ENCODE data around the gene RHOJ. TPM values are rescaled to one million over a fixed set of nuclear protein-coding genes. Genes with fewer than 3 reads are reported as not detected.
"Not testable (repeated sequence)": the region's sequence is repeated elsewhere in the genome, so short reads cannot be mapped to it uniquely, and the experiment has no call there.

RHOJ gene
- 10 to 100 TPM in 1 of 2 donors, 1 to 10 TPM in 1; 5.9 to 11.2 TPM for total RNA-seq

- Histone ChIP-seq H3K27ac (peak within 1 kb of the TSS; percentile 87 to 88), H3K9me3 (no peaks in the 10 kb centered on the region), H3K36me3 (no peaks in the 10 kb centered on the region), H3K4me1 (peaks cover 0 to 20% of the 10 kb centered on the region in 2 donors), H3K4me3 (peak within 1 kb of the TSS; percentile 44 to 55), H3K27me3 (no peaks in the 10 kb centered on the region)
- no peak for DNase-seq (ENCODE audit: low spot score)
- TF ChIP-seq CTCF (IDR thresholded peaks at IDR 0.05) = no peak
Observed at GRCh38 chr14:63204407-63205043, at the start of gene RHOJ. RHOJ (plus strand) TSS chr14:63204443; CDS start chr14:63204870, 427 bp downstream.

DNA sequence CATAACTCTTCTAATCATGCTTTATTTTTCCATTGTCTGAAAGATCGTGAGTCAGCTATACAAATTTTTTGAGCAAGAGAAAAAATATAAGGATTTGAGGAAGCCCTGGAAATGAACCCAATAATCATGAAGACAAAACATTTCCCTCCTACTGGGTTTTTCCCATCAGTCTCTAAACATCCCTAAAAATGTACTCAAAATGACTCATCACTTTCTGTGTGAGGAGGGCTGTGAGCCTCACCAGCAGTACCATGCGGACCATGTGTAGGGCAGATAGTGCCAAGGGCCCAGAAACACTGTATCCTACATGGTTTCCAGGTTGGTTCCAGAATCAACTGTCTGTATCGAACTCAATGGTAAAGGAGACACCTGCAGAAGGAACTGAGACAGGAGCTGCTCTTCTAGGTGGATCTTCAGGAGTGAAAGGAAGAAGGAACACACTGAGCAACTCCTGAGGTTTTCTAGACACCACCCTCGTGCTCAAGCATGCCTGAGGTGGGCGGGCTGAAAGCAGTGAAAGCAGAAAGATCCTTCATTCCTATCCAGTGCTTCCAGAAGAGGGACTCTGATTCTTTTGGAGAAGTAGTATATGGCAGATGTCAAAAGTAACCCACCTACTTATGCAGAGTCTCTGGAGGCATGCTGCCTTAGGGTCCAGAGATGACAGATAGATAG lies 48.6 kb upstream of the RHOJ start:
- Histone ChIP-seq H3K27me3 (no peaks in the 10 kb centered on the region), H3K9me3 (no peaks in the 10 kb centered on the region), H3K36me3 (no peaks in the 10 kb centered on the region), H3K27ac (no peak overlapping the region), H3K4me3 (no peak overlapping the region), H3K4me1 (no peaks in the 10 kb centered on the region)
- no peak for DNase-seq (ENCODE audit: low spot score)
- no peak for TF ChIP-seq CTCF (IDR thresholded peaks at IDR 0.05)

DNA sequence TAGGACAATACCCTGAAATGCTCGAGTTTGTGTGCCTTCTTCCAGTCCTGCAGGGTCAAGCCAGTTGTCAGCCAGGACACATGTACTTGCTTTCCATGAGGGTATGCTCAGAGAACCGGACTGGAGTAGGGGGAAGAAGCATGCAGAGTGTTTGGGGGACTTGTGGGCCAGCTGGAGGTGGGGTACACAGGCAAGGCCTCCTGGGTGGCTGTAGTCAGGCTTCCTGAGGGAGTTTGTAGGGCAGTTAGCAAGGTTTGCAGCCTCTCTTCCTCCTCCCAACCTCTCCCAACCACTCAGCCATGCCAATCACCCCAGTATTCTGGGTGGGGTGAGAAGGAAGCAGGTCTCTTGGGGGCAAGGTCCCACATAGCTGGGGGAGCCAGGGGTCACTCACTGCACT lies 47.0 kb upstream of the RHOJ start:
- no peak for DNase-seq (ENCODE audit: low spot score)
- Histone ChIP-seq H3K9me3 (no peaks in the 10 kb centered on the region), H3K27me3 (no peaks in the 10 kb centered on the region), H3K36me3 (no peaks in the 10 kb centered on the region), H3K4me1 (no peaks in the 10 kb centered on the region), H3K4me3 (no peak overlapping the region), H3K27ac (no peak overlapping the region)
- TF ChIP-seq CTCF (IDR thresholded peaks at IDR 0.05) = no peak

GRCh38 chr14:63163306-63163705 lies 40.9 kb upstream of the RHOJ start:
- DNase-seq (ENCODE audit: low spot score) = no peak
- Histone ChIP-seq H3K4me3 (no peak overlapping the region), H3K9me3 (peaks cover 0 to 20% of the 10 kb centered on the region in 2 donors), H3K27me3 (no peaks in the 10 kb centered on the region), H3K27ac (no peak overlapping the region), H3K4me1 (no peaks in the 10 kb centered on the region), H3K36me3 (no peaks in the 10 kb centered on the region)
- TF ChIP-seq CTCF (IDR thresholded peaks at IDR 0.05) = no peak

DNA sequence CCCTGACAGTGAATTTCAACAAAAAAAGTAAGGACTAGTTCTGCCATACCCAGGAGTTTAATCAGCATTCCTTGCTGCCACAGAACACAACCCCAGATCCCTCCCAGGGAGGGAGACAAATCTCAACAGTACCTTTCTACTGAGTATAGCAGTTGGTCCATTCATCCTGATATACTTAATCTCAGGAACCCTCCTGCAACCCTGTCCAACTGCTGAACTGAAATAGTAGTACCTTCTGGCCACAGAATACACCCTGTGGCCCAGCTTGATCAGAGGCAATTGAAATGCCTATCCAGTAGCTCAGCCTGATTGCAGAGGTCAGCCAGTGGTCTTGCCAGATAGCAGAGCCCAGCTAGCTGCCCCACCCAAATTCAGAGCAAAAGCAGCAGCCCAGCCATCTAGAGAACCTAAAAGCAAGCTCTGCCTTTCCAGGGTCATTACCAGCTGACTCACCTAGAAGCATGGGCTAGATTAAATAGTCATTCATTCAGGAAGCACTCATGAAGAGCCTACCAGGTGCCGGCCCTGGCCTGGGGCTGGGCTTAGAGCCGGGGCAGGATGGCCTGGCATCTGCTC lies 40.0 kb upstream of the RHOJ start:
- Histone ChIP-seq H3K36me3 (no peaks in the 10 kb centered on the region), H3K27me3 (no peaks in the 10 kb centered on the region), H3K27ac (no peak overlapping the region), H3K9me3 (peaks cover 0 to 28% of the 10 kb centered on the region in 2 donors), H3K4me3 (no peak overlapping the region), H3K4me1 (no peaks in the 10 kb centered on the region)
- no peak for DNase-seq (ENCODE audit: low spot score)
- no peak for TF ChIP-seq CTCF (IDR thresholded peaks at IDR 0.05)

DNA sequence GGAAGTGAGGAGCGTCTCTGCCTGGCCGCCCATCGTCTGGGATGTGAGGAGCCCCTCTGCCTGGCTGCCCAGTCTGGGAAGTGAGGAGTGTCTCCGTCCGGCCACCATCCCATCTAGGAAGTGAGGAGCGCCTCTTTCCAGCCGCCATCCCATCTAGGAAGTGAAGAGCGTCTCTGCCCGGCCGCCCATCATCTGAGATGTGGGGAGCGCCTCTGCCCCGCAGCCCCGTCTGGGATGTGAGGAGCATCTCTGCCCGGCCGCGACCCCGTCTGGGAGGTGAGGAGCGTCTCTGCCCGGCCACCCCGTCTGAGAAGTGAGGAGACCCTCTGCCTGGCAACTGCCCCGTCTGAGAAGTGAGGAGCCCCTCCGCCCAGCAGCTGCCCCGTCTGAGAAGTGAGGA lies 39.0 kb upstream of the RHOJ start:
- H3K9me3 ChIP-seq = peaks cover 0 to 30% of the 10 kb centered on the region in 2 donors
- DNase-seq (ENCODE audit: low spot score); H3K4me1 ChIP-seq; H3K36me3 ChIP-seq; H3K4me3 ChIP-seq; H3K27ac ChIP-seq; H3K27me3 ChIP-seq: not testable (repeated sequence)

All from right atrium auricular region (tissue), 2 donors.